ENCODE measurements around the gene IGSF8.

IGSF8 gene

DNA sequence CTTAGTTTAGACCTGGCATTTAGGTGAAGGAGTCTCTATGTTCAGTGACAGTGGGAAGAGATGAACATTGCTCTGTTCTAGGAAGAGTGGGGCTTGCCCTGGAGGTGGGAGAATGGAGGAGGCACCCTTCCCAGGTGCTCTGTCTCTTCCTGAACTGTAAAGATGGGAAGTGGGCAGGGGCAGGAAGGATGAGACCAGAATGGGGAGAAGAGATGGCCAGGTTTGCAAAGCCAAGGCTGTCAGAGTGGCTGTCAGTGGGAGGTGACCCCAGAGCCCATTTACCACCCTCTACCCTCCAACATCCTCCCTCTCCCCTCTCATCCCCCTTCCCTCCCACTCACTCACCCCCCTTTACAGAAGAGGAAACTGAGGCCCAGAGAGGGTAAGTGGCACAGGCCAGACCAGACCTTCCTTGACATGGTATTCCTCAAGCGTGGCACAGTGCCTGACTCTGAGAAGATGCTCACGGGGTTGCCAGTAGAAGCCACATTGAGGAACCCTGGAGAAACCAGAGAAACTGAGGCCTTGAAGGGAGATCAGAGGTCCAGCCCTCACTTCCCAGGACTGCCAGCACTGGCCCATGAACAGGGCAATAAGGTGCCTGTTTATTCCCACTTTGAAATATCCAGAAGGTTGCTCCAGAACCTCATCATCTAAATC is 1.4 kb upstream of the IGSF8 start:
- CTCF ChIA-PET = interaction anchor here (0.6 to 7.2 kb wide), 16 partner anchors 14 to 607 kb away, joined by 3 to 144 read pairs (median 13); partner anchors contain the start of gene CASQ1
- Histone ChIP-seq H3K27ac (ENCODE audit: extremely low read depth, low read depth, low read length) (no peak overlapping the region), H3K36me3 (ENCODE audit: control insufficient read depth in 2 of 2, insufficient read depth in 1 of 2, low read length in 2 of 2) (peaks cover 0 to 3% of the 10 kb centered on the region in 2 experiments; a peak in 1 of 3 replicates), H3K9me3 (ENCODE audit: control insufficient read depth, insufficient read depth, low read depth, low read length) (no peaks in the 10 kb centered on the region), H3K4me3 (ENCODE audit: low read depth, low read length) (no peak overlapping the region), H3K4me1 (ENCODE audit: control insufficient read depth, insufficient read depth, low read length) (peaks cover 4% of the 10 kb centered on the region)
- TF ChIP-seq ZNF768 (tag by site-specific recombination; IDR thresholded peaks at IDR 0.05) = no peak
- no peak for TF ChIP-seq ZNF791 (tag by site-specific recombination; IDR thresholded peaks at IDR 0.05)
- POLR2A ChIA-PET = interaction anchor here (1.7 kb wide), 1 partner anchor 120 kb away, joined by 7 read pairs; no protein-coding TSS in a partner anchor

GRCh38 chr1:160098852-160099561 is 588 bp upstream of the IGSF8 start:
- H3K36me3 ChIP-seq (ENCODE audit: control insufficient read depth in 2 of 2, insufficient read depth in 1 of 2, low read length in 2 of 2) = peaks cover 0 to 7% of the 10 kb centered on the region in 2 experiments; a peak in 1 of 3 replicates
- H3K27ac ChIP-seq (ENCODE audit: extremely low read depth, low read depth, low read length) = no peak overlapping the region
- H3K4me3 ChIP-seq (ENCODE audit: low read depth, low read length) = peak overlapping the region; percentile 15
- CTCF ChIA-PET = interaction anchor here (0.7 to 5.1 kb wide), 6 partner anchors 13 to 193 kb away, joined by 3 to 64 read pairs (median 8); no protein-coding TSS in a partner anchor
- POLR2A ChIA-PET = interaction anchor here (0.7 to 2.1 kb wide), 8 partner anchors 10 to 304 kb away, joined by 3 to 11 read pairs (median 4); no protein-coding TSS in a partner anchor
- H3K4me1 ChIP-seq (ENCODE audit: control insufficient read depth, insufficient read depth, low read length) = peaks cover 4% of the 10 kb centered on the region
- no peaks in the 10 kb centered on the region for H3K9me3 ChIP-seq (ENCODE audit: control insufficient read depth, insufficient read depth, low read depth, low read length)
- TF ChIP-seq PATZ1 (tag by site-specific recombination; IDR thresholded peaks at IDR 0.05) (peak; percentile 45), ZNF76 (tag by site-specific recombination; IDR thresholded peaks at IDR 0.05; ENCODE audit: borderline replicate concordance, low read depth) (0 out of 2 replicates have a peak, but pooled peaks have one; percentile 13), ZFHX2 (tag by site-specific recombination; conservative IDR thresholded peaks at IDR 0.05) (peak; percentile 61), KLF1 (tag by site-specific recombination; IDR thresholded peaks at IDR 0.05) (peak; percentile 35), SP7 (tag by site-specific recombination; IDR thresholded peaks at IDR 0.05) (0 out of 2 replicates have a peak, but pooled peaks have one; percentile 35), ZSCAN23 (tag by site-specific recombination; IDR thresholded peaks at IDR 0.05) (no peak), ZNF639 (tag by site-specific recombination; IDR thresholded peaks at IDR 0.05) (no peak), EGR2 (tag by site-specific recombination; IDR thresholded peaks at IDR 0.05; ENCODE audit: low read depth) (peak; percentile 56), ZFP3 (tag by site-specific recombination; IDR thresholded peaks at IDR 0.05; ENCODE audit: low read depth) (no peak), GLIS1 (tag by site-specific recombination; IDR thresholded peaks at IDR 0.05) (peak; percentile 58), SP2 (tag by site-specific recombination; IDR thresholded peaks at IDR 0.05) (peak; percentile 32), ZNF600 (tag by site-specific recombination; IDR thresholded peaks at IDR 0.05) (peak; percentile 81), ZNF335 (tag by site-specific recombination; conservative IDR thresholded peaks at IDR 0.05) (no peak)
- TF ChIP-seq, protein P1, sequence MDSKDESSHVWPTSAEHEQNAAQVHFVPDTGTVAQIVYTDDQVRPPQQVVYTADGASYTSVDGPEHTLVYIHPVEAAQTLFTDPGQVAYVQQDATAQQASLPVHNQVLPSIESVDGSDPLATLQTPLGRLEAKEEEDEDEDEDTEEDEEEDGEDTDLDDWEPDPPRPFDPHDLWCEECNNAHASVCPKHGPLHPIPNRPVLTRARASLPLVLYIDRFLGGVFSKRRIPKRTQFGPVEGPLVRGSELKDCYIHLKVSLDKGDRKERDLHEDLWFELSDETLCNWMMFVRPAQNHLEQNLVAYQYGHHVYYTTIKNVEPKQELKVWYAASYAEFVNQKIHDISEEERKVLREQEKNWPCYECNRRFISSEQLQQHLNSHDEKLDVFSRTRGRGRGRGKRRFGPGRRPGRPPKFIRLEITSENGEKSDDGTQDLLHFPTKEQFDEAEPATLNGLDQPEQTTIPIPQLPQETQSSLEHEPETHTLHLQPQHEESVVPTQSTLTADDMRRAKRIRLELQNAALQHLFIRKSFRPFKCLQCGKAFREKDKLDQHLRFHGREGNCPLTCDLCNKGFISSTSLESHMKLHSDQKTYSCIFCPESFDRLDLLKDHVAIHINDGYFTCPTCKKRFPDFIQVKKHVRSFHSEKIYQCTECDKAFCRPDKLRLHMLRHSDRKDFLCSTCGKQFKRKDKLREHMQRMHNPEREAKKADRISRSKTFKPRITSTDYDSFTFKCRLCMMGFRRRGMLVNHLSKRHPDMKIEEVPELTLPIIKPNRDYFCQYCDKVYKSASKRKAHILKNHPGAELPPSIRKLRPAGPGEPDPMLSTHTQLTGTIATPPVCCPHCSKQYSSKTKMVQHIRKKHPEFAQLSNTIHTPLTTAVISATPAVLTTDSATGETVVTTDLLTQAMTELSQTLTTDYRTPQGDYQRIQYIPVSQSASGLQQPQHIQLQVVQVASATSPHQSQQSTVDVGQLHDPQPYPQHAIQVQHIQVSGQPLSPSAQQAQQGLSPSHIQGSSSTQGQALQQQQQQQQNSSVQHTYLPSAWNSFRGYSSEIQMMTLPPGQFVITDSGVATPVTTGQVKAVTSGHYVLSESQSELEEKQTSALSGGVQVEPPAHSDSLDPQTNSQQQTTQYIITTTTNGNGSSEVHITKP (tag by site-specific recombination; IDR thresholded peaks at IDR 0.05) = peak; percentile 73
- TF ChIP-seq, protein P2, sequence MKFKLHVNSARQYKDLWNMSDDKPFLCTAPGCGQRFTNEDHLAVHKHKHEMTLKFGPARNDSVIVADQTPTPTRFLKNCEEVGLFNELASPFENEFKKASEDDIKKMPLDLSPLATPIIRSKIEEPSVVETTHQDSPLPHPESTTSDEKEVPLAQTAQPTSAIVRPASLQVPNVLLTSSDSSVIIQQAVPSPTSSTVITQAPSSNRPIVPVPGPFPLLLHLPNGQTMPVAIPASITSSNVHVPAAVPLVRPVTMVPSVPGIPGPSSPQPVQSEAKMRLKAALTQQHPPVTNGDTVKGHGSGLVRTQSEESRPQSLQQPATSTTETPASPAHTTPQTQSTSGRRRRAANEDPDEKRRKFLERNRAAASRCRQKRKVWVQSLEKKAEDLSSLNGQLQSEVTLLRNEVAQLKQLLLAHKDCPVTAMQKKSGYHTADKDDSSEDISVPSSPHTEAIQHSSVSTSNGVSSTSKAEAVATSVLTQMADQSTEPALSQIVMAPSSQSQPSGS (tag by site-specific recombination; IDR thresholded peaks at IDR 0.05; ENCODE audit: low read depth) = peak; percentile 88
- TF ChIP-seq, protein P3, sequence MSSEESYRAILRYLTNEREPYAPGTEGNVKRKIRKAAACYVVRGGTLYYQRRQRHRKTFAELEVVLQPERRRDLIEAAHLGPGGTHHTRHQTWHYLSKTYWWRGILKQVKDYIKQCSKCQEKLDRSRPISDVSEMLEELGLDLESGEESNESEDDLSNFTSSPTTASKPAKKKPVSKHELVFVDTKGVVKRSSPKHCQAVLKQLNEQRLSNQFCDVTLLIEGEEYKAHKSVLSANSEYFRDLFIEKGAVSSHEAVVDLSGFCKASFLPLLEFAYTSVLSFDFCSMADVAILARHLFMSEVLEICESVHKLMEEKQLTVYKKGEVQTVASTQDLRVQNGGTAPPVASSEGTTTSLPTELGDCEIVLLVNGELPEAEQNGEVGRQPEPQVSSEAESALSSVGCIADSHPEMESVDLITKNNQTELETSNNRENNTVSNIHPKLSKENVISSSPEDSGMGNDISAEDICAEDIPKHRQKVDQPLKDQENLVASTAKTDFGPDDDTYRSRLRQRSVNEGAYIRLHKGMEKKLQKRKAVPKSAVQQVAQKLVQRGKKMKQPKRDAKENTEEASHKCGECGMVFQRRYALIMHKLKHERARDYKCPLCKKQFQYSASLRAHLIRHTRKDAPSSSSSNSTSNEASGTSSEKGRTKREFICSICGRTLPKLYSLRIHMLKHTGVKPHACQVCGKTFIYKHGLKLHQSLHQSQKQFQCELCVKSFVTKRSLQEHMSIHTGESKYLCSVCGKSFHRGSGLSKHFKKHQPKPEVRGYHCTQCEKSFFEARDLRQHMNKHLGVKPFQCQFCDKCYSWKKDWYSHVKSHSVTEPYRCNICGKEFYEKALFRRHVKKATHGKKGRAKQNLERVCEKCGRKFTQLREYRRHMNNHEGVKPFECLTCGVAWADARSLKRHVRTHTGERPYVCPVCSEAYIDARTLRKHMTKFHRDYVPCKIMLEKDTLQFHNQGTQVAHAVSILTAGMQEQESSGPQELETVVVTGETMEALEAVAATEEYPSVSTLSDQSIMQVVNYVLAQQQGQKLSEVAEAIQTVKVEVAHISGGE (tag by site-specific recombination; conservative IDR thresholded peaks at IDR 0.05; ENCODE audit: low read depth) = no peak
